ENCODE measurements around the gene SECISBP2L.
A peak's percentile ranks its signal among the peaks of the same experiment; 100 is the strongest.

The SECISBP2L gene

DNA sequence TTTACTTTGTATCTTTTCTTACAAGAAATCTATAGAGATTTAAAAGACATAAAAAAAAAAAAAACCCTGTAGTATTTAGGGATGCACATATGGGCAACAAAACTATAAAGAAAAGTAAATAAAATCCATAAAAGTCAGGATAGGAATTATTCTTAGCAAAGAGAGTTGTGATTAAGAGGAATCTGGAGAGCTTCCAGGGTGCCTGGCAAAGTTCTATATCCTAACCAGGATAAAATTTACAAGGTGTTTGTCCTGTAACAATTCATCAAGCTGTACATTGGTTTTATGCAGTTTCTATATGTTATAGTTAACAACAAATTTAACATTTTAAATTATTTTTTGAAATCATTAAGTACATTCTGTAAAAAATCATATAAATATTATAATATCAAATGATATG is 7.9 kb downstream of the SECISBP2L start:
- DNase-seq: no peak
- Mint-ChIP-seq H3K9me3 (peaks cover 7% of the 10 kb centered on the region), H3K4me3 (no peak overlapping the region), H3K27me3 (ENCODE audit: low read depth, poor library complexity) (no peaks in the 10 kb centered on the region), H3K36me3 (ENCODE audit: low read depth) (peaks cover 28% of the 10 kb centered on the region), H3K27ac (no peak overlapping the region), H3K4me1 (peaks cover 5% of the 10 kb centered on the region)
- TF ChIP-seq, protein P1, sequence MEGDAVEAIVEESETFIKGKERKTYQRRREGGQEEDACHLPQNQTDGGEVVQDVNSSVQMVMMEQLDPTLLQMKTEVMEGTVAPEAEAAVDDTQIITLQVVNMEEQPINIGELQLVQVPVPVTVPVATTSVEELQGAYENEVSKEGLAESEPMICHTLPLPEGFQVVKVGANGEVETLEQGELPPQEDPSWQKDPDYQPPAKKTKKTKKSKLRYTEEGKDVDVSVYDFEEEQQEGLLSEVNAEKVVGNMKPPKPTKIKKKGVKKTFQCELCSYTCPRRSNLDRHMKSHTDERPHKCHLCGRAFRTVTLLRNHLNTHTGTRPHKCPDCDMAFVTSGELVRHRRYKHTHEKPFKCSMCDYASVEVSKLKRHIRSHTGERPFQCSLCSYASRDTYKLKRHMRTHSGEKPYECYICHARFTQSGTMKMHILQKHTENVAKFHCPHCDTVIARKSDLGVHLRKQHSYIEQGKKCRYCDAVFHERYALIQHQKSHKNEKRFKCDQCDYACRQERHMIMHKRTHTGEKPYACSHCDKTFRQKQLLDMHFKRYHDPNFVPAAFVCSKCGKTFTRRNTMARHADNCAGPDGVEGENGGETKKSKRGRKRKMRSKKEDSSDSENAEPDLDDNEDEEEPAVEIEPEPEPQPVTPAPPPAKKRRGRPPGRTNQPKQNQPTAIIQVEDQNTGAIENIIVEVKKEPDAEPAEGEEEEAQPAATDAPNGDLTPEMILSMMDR (IDR thresholded peaks at IDR 0.05): no peak

DNA sequence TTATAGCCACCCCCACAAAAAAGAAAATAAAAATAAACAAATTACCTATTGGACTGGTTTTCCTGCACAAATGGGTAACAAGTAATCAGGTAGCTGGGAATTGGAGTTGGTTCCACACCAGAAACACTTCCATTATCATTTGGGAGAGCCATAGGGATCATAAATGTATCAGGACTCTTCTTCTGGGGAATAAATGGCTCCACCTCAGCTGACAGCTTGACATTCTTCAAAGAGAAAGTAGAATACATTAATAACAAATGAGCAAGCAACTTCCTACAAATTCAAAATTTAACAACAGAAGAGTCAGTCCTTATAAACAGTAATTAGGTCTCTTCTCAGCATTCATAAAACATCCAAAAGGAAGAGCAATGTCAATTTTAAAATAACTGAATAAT is 8.7 kb downstream of the SECISBP2L start:
- H3K4me1 Mint-ChIP-seq: peaks cover 5% of the 10 kb centered on the region
- peaks cover 7% of the 10 kb centered on the region for H3K9me3 Mint-ChIP-seq
- H3K27me3 Mint-ChIP-seq (ENCODE audit: low read depth, poor library complexity): no peaks in the 10 kb centered on the region
- TF ChIP-seq, protein P1 (IDR thresholded peaks at IDR 0.05): no peak
- H3K4me3 Mint-ChIP-seq: no peak overlapping the region
- DNase-seq: no peak
- H3K36me3 Mint-ChIP-seq (ENCODE audit: low read depth): peaks cover 28% of the 10 kb centered on the region
- no peak overlapping the region for H3K27ac Mint-ChIP-seq

DNA sequence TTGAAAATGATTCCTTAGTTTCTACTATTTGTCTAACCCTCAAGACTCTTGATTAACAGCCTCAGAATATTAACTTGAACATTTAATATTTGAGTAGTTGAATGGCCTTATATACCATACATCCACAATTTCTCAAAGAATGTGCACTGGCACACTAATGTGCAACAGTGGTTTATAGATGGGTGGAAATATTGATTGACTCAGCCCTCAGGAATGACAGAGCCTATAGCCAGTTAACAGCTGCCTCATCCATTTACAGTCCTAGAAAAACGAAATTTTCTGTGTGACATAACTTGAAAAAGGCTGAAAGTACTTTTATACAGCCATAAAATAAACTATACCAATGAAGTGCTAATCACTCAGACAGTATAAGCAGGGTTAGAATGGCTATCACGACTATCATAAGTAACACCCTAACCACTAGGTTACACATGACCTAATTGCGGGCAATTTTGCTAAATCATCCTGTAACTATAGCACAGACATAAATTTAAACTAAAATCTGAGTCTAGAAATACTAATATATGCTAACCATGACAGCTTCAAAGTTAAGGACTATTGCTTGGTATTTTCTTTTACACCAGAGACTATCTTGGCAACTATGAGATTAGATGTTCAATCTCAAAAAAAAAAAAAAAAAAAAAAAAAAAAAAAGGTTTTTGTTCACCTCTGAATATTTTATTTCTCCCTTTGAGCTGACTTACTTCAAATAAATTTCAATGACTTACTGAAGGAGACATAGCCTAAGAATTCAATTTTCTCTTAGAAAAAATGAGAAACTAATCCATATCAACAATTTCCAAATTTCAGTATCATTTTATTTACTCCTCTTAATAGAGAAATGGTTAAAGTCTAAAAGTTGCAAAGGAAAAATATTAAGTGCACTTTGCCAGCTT is 9.3 kb downstream of the SECISBP2L start:
- H3K9me3 Mint-ChIP-seq: peaks cover 3% of the 10 kb centered on the region
- H3K4me3 Mint-ChIP-seq: no peak overlapping the region
- TF ChIP-seq, protein P1 (IDR thresholded peaks at IDR 0.05): no peak
- H3K27ac Mint-ChIP-seq: no peak overlapping the region
- peaks cover 21% of the 10 kb centered on the region for H3K36me3 Mint-ChIP-seq (ENCODE audit: low read depth)
- no peaks in the 10 kb centered on the region for H3K27me3 Mint-ChIP-seq (ENCODE audit: low read depth, poor library complexity)
- DNase-seq: no peak
- H3K4me1 Mint-ChIP-seq: peaks cover 5% of the 10 kb centered on the region

DNA sequence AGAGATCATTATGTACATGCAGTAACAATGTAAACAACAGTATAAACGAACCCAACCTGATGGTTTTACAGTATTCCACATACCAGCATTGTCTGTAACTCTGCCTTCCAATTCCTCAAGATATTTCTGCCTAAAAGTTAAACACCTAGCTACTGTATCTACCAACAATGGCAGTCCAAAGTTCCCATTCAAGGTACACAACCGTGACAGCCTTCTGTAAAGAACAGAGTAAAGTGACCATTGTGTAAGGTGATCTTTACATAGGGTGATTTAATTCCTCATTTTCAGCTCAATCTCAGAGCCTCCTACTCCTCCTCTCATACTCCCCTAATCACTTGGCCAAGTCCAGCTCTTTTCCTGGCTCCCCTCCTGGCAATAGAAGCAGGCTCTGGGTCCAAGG is 10.4 kb downstream of the SECISBP2L start:
- no peak overlapping the region for H3K27ac Mint-ChIP-seq
- DNase-seq: no peak
- peaks cover 5% of the 10 kb centered on the region for H3K4me1 Mint-ChIP-seq

DNA sequence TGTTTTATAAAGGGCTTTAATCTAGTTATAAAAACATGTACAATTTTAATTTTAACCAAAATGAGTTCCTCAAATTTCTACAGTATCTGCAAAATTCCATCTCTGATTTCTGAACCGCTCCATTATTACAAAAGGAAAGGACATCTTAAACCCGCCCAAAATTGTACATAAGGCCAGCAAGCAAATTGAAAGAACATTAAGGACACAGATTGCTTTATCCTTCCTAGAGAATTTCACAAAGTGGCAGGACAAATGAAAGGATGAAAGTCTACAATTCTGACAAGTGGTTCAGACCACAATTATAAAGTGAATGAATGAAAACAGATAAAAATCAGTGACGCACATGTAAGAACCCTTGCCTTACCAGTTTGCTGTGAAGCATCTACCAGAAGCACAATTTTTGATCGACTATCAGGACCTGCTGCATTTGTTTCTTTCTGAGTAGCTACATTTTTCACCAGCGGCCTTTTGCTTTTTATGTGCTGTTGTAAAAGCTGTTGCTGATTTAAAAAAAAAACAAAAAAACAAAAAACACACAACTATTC is 13.6 kb downstream of the SECISBP2L start:
- H3K36me3 Mint-ChIP-seq (ENCODE audit: low read depth): peaks cover 38% of the 10 kb centered on the region
- TF ChIP-seq, protein P1 (IDR thresholded peaks at IDR 0.05): no peak
- peaks cover 3% of the 10 kb centered on the region for H3K4me1 Mint-ChIP-seq
- H3K27me3 Mint-ChIP-seq (ENCODE audit: low read depth, poor library complexity): no peaks in the 10 kb centered on the region
- no peaks in the 10 kb centered on the region for H3K9me3 Mint-ChIP-seq
- H3K27ac Mint-ChIP-seq: peak overlapping the region; percentile 37
- no peak overlapping the region for H3K4me3 Mint-ChIP-seq
- DNase-seq: no peak

More for the DNA sequence above, 10.4 kb downstream of the SECISBP2L start:
- no peak overlapping the region for H3K4me3 Mint-ChIP-seq
- TF ChIP-seq, protein P1 (IDR thresholded peaks at IDR 0.05): no peak
- H3K36me3 Mint-ChIP-seq (ENCODE audit: low read depth): peaks cover 11% of the 10 kb centered on the region
- H3K27me3 Mint-ChIP-seq (ENCODE audit: low read depth, poor library complexity): no peaks in the 10 kb centered on the region
- no peaks in the 10 kb centered on the region for H3K9me3 Mint-ChIP-seq
